Stimulated activated CD4-positive, alpha-beta T cell treated with anti-CD3 and anti-CD28 coated beads, Interleukin-2, amount 100 ng/mL, for 48 hours (primary cell): Measurements from ENCODE around the gene PREPL.
"Not testable (repeated sequence)": the region's sequence is repeated elsewhere in the genome, so short reads cannot be mapped to it uniquely, and the experiment has no call there.

Experiments
- DNase-seq, 2 donors: peaks; one replicate each; pipeline ENCODE4 v3.0.0-alpha.2; 2020

PREPL gene

GRCh38 chr2:44361330-44362206 lies at the start of gene PREPL, which contains the start of gene CAMKMT:
Gene PREPL, minus strand, starts transcription at chr2:44361494. Its CDS starts 15,152 bp downstream, at chr2:44346342.
Gene CAMKMT, plus strand, starts transcription at chr2:44361947.
- DNase-seq: peak; percentile 95 to 97

GRCh38 chr2:44398243-44398897 lies 37.1 kb upstream of the PREPL start:
- DNase-seq: no peak

GRCh38 chr2:44397447-44398175 lies 36.3 kb upstream of the PREPL start:
- DNase-seq: no peak

GRCh38 chr2:44392338-44392943 lies 31.1 kb upstream of the PREPL start:
- DNase-seq: peak; percentile 44 to 50

GRCh38 chr2:44389895-44390294 lies 28.6 kb upstream of the PREPL start:
- DNase-seq: no peak

GRCh38 chr2:44388877-44389276 lies 27.6 kb upstream of the PREPL start:
- DNase-seq: no peak

- not testable (repeated sequence) for DNase-seq
These were observed 23.9 kb upstream of the PREPL start for GRCh38 chr2:44385226-44385625.

GRCh38 chr2:44377486-44377885 lies 16.2 kb upstream of the PREPL start:
- no peak for DNase-seq

GRCh38 chr2:44372246-44372645 lies 11.0 kb upstream of the PREPL start:
- no peak for DNase-seq

GRCh38 chr2:44371445-44371844 lies 10.2 kb upstream of the PREPL start:
- DNase-seq: no peak

GRCh38 chr2:44369392-44369791 lies 8.1 kb upstream of the PREPL start:
- DNase-seq: no peak

- no peak for DNase-seq
These were observed 6.3 kb upstream of the PREPL start for GRCh38 chr2:44367591-44367990.

- DNase-seq: no peak
These were observed 3.3 kb upstream of the PREPL start for GRCh38 chr2:44364604-44365003.

GRCh38 chr2:44362207-44363015 lies 1.1 kb upstream of the PREPL start:
- DNase-seq: peak; percentile 21 to 33

GRCh38 chr2:44360749-44361329 lies 455 bp downstream of the PREPL start:
- DNase-seq: peak in 1 of 2 donors; percentile 3

- peak in 1 of 2 donors; percentile 32 for DNase-seq
These were observed 2.8 kb downstream of the PREPL start for GRCh38 chr2:44358503-44358902.

GRCh38 chr2:44354761-44355160 lies 6.5 kb downstream of the PREPL start:
- no peak for DNase-seq

- no peak for DNase-seq
These were observed 8.8 kb downstream of the PREPL start for GRCh38 chr2:44352510-44352909.

- no peak for DNase-seq
These were observed 9.6 kb downstream of the PREPL start for GRCh38 chr2:44351676-44352075.

- DNase-seq: no peak
These were observed 10.2 kb downstream of the PREPL start for GRCh38 chr2:44351088-44351487.

- no peak for DNase-seq
These were observed 11.8 kb downstream of the PREPL start for GRCh38 chr2:44349506-44349905.

- no peak for DNase-seq
These were observed 12.9 kb downstream of the PREPL start for GRCh38 chr2:44348400-44348799.
